ENCODE data around the gene PPM1H.

DNA sequence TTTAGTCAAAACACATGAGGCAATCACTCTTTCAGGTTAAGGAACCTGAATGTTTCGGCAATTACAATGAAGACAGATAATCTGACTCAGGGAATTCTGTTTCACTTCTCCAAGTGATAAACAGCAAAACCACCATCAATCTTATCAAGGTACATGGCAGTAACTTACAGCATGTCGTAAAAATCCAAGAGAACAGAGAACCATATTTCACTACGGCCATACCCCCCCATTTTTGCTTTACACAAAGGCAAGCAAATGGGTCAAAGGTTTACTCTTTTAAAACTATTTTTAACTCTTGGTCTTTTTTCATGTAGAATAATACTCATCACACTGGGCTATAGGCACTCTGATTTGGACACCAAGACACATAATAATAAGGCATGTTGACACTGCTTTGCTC is 102.4 kb downstream of the PPM1H start:
- TF ChIP-seq, protein P1, sequence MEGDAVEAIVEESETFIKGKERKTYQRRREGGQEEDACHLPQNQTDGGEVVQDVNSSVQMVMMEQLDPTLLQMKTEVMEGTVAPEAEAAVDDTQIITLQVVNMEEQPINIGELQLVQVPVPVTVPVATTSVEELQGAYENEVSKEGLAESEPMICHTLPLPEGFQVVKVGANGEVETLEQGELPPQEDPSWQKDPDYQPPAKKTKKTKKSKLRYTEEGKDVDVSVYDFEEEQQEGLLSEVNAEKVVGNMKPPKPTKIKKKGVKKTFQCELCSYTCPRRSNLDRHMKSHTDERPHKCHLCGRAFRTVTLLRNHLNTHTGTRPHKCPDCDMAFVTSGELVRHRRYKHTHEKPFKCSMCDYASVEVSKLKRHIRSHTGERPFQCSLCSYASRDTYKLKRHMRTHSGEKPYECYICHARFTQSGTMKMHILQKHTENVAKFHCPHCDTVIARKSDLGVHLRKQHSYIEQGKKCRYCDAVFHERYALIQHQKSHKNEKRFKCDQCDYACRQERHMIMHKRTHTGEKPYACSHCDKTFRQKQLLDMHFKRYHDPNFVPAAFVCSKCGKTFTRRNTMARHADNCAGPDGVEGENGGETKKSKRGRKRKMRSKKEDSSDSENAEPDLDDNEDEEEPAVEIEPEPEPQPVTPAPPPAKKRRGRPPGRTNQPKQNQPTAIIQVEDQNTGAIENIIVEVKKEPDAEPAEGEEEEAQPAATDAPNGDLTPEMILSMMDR (conservative IDR thresholded peaks at IDR 0.05 in 1 of 2, IDR thresholded peaks at IDR 0.05 in 1 of 2; ENCODE audit: extremely low read depth in 1 of 2, insufficient read depth in 1 of 2, low read depth in 1 of 2, low read length in 2 of 2) = no peak
- TF ChIP-seq EZH2 (IDR thresholded peaks at IDR 0.05; ENCODE audit: borderline replicate concordance, low read length) = no peak

Measured in mammary epithelial cell (primary cell).